ENCODE data around the gene FXYD1. TPM values are rescaled to one million over a fixed set of nuclear protein-coding genes. Genes with fewer than 3 reads are reported as not detected.
A peak's percentile ranks its signal among the peaks of the same experiment; 100 is the strongest.

The FXYD1 gene
- total RNA-seq, 1 experiment from 2014 or later = not detected

DNA sequence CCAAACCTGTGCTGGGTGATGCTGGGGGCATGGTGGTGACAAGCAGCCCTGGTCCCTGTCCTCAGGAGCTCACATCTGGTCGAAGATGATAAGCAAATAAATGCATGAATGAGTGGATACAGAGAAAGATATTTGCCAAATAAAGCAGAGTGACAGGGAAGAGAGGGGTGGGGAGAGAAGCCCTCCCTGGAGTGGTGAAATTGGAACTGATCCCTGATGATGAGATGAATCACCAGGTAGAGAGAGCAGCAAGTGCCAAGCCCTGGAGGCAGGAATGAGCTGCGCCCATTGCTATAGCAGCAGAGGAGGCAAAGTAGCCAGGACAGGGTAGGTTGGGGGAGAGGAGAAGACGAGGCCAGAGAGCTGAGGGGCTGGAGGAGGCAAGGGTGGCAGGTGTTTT, 29.6 kb downstream of the FXYD1 start:
- no peak overlapping the region for H3K4me3 ChIP-seq (ENCODE audit: low read depth in 2 of 2, low read length in 2 of 2)
- no peak for DNase-seq (ENCODE audit: low read depth, low spot score)
- H3K27me3 ChIP-seq (ENCODE audit: control insufficient read depth, insufficient read depth, low read length) = no peaks in the 10 kb centered on the region
- ChIA-PET CTCF (interaction anchor here (0.7 kb wide), 1 partner anchor 127 kb away, joined by 5 read pairs; no protein-coding TSS in a partner anchor), POLR2A (no interaction called here)
- H3K27ac ChIP-seq (ENCODE audit: low read length) = no peak overlapping the region
- peaks cover 33% of the 10 kb centered on the region; the same call in 1 of the 2 replicates for H3K9me3 ChIP-seq (ENCODE audit: control insufficient read depth, insufficient read depth, low read depth, low read length)
- no peak for TF ChIP-seq POLR2AphosphoS5 (IDR thresholded peaks at IDR 0.05; ENCODE audit: low read depth, low read length)
- TF ChIP-seq TCF7L2 (IDR thresholded peaks at IDR 0.05; ENCODE audit: low read depth, low read length) = no peak
- BruUV-seq (replicated peaks) = no TSS peak
- no peaks in the 10 kb centered on the region for H3K4me1 ChIP-seq (ENCODE audit: control insufficient read depth, insufficient read depth, low read length)
- ATAC-seq = 0 out of 2 replicates have a peak, but pooled peaks have one; percentile 45
- in situ Hi-C loops (cut with HindIII; ENCODE audit: low pct_unique_long_range_greater_than_20kb, low sequenced_read_pairs) = no loop called here
- intact Hi-C loops (cut with micrococcal nuclease; ENCODE audit: unreplicated experiment) = no loop called here
- H3K36me3 ChIP-seq (ENCODE audit: control insufficient read depth, insufficient read depth, low read length) = no peaks in the 10 kb centered on the region

DNA sequence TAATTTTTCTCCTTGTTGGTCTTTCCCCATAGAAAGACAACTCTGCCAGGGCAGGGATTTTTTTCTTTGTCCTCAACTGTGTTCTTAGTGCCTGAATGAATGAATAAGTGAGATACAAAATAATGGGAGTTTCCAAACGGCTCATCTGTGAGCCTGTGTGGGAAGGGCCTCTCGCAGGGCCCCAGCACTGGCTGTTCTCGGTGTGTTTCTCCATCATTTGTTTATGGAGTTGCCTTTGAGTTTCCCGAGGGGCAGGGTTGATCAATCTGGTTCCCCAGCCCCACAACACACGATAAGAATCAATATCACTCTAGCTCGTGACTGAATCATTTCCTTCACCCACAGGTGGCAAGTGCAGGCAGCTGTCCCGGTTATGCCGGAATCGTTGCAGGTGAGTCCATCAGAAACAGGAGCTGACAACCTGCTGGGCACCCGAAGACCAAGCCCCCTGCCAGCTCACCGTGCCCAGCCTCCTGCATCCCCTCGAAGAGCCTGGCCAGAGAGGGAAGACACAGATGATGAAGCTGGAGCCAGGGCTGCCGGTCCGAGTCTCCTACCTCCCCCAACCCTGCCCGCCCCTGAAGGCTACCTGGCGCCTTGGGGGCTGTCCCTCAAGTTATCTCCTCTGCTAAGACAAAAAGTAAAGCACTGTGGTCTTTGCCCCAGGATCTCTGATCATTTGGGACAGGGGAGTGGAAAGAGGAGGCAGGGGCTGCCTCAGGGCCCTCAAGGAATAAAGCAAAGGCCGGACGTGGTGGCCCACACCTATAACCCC, 30.8 kb downstream of the FXYD1 start:
- in situ Hi-C loops (cut with HindIII; ENCODE audit: low pct_unique_long_range_greater_than_20kb, low sequenced_read_pairs) = no loop called here

More for the DNA sequence above, 30.8 kb downstream of the FXYD1 start:
- ATAC-seq (no peak), DNase-seq (ENCODE audit: low read depth, low spot score) (no peak)
- Histone ChIP-seq H3K27ac (ENCODE audit: low read length) (no peak overlapping the region), H3K9me3 (ENCODE audit: control insufficient read depth, insufficient read depth, low read depth, low read length) (peaks cover 27% of the 10 kb centered on the region; the same call in 1 of the 2 replicates), H3K4me3 (ENCODE audit: low read depth in 2 of 2, low read length in 2 of 2) (no peak overlapping the region), H3K36me3 (ENCODE audit: control insufficient read depth, insufficient read depth, low read length) (no peaks in the 10 kb centered on the region), H3K4me1 (ENCODE audit: control insufficient read depth, insufficient read depth, low read length) (no peaks in the 10 kb centered on the region), H3K27me3 (ENCODE audit: control insufficient read depth, insufficient read depth, low read length) (no peaks in the 10 kb centered on the region)
- TF ChIP-seq, protein P1, sequence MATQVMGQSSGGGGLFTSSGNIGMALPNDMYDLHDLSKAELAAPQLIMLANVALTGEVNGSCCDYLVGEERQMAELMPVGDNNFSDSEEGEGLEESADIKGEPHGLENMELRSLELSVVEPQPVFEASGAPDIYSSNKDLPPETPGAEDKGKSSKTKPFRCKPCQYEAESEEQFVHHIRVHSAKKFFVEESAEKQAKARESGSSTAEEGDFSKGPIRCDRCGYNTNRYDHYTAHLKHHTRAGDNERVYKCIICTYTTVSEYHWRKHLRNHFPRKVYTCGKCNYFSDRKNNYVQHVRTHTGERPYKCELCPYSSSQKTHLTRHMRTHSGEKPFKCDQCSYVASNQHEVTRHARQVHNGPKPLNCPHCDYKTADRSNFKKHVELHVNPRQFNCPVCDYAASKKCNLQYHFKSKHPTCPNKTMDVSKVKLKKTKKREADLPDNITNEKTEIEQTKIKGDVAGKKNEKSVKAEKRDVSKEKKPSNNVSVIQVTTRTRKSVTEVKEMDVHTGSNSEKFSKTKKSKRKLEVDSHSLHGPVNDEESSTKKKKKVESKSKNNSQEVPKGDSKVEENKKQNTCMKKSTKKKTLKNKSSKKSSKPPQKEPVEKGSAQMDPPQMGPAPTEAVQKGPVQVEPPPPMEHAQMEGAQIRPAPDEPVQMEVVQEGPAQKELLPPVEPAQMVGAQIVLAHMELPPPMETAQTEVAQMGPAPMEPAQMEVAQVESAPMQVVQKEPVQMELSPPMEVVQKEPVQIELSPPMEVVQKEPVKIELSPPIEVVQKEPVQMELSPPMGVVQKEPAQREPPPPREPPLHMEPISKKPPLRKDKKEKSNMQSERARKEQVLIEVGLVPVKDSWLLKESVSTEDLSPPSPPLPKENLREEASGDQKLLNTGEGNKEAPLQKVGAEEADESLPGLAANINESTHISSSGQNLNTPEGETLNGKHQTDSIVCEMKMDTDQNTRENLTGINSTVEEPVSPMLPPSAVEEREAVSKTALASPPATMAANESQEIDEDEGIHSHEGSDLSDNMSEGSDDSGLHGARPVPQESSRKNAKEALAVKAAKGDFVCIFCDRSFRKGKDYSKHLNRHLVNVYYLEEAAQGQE (IDR thresholded peaks at IDR 0.05; ENCODE audit: insufficient read depth in 1 of 2, low read depth in 2 of 2, low read length in 1 of 2) = no peak
- TF ChIP-seq, protein P2, sequence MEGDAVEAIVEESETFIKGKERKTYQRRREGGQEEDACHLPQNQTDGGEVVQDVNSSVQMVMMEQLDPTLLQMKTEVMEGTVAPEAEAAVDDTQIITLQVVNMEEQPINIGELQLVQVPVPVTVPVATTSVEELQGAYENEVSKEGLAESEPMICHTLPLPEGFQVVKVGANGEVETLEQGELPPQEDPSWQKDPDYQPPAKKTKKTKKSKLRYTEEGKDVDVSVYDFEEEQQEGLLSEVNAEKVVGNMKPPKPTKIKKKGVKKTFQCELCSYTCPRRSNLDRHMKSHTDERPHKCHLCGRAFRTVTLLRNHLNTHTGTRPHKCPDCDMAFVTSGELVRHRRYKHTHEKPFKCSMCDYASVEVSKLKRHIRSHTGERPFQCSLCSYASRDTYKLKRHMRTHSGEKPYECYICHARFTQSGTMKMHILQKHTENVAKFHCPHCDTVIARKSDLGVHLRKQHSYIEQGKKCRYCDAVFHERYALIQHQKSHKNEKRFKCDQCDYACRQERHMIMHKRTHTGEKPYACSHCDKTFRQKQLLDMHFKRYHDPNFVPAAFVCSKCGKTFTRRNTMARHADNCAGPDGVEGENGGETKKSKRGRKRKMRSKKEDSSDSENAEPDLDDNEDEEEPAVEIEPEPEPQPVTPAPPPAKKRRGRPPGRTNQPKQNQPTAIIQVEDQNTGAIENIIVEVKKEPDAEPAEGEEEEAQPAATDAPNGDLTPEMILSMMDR (IDR thresholded peaks at IDR 0.05) = no peak
- TF ChIP-seq SIN3A (IDR thresholded peaks at IDR 0.05; ENCODE audit: borderline replicate concordance, insufficient read depth, low read depth, low read length) = no peak
- intact Hi-C loops (cut with micrococcal nuclease; ENCODE audit: unreplicated experiment) = no loop called here
- CTCF ChIA-PET = no interaction called here
- no TSS peak for BruUV-seq (replicated peaks)
- POLR2A ChIA-PET = no interaction called here

All from Panc1 (cell line).